ENCODE data around the gene MYO7B.

DNA sequence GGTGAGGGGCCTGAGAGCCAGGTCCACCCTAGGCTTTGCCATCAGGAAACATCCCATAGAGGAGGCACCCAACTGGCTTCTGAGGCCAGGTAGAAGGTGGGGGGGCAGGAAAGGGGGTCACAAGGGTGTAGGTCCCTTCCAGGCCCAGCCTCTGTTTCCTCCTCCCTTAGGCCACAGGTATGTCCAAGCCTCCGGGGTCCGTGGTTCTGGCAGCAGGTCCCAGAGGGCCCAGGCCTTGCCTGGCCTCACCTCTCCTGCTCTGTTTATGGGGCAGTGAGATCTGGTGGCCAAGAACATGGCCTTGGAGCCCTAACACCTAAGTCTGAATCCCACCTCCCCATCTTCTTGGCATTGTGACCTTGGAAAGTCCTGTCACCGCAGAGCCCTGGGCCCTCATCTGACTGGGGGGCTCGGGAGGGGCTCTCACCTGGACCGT is 88.9 kb downstream of the MYO7B start:
- TF ChIP-seq, protein P1, sequence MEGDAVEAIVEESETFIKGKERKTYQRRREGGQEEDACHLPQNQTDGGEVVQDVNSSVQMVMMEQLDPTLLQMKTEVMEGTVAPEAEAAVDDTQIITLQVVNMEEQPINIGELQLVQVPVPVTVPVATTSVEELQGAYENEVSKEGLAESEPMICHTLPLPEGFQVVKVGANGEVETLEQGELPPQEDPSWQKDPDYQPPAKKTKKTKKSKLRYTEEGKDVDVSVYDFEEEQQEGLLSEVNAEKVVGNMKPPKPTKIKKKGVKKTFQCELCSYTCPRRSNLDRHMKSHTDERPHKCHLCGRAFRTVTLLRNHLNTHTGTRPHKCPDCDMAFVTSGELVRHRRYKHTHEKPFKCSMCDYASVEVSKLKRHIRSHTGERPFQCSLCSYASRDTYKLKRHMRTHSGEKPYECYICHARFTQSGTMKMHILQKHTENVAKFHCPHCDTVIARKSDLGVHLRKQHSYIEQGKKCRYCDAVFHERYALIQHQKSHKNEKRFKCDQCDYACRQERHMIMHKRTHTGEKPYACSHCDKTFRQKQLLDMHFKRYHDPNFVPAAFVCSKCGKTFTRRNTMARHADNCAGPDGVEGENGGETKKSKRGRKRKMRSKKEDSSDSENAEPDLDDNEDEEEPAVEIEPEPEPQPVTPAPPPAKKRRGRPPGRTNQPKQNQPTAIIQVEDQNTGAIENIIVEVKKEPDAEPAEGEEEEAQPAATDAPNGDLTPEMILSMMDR (IDR thresholded peaks at IDR 0.05): no peak
- no peak for TF ChIP-seq POLR2A (IDR thresholded peaks at IDR 0.05)

All from Peyer's patch (tissue), 4 donors.